ENCODE data around the gene FMO5. TPM values are rescaled to one million over a fixed set of nuclear protein-coding genes. Genes with fewer than 3 reads are reported as not detected.

FMO5 gene
- polyA plus RNA-seq, 1 donor (not counting 4 experiments of a cell fraction or from before 2014, with no cell fraction given): 0.31 TPM

- dilution Hi-C loops (cut with MboI; ENCODE audit: extremely low pct_ligation_motif_present, low sequenced_read_pairs): no loop called here
- Histone ChIP-seq H3K36me3 (ENCODE audit: control insufficient read depth in 2 of 2, extremely low read depth in 1 of 2, insufficient read depth in 2 of 2, low read length in 2 of 2) (peaks cover 9 to 22% of the 10 kb centered on the region in 2 experiments), H3K9ac (ENCODE audit: control insufficient read depth, extremely low read depth, insufficient read depth, low read length) (no peak overlapping the region), H3K4me2 (ENCODE audit: control insufficient read depth, extremely low read depth, insufficient read depth, low read depth, low read length) (no peak overlapping the region), H3K9me1 (ENCODE audit: control insufficient read depth, extremely low read depth, insufficient read depth, low read length) (no peaks in the 10 kb centered on the region), H3K27ac (ENCODE audit: control insufficient read depth, insufficient read depth, low read length) (no peak overlapping the region), H3K79me2 (ENCODE audit: control insufficient read depth, insufficient read depth, low read length) (no peaks in the 10 kb centered on the region), H2AFZ (ENCODE audit: control insufficient read depth, low read length) (no peak overlapping the region), H3K4me3 (ENCODE audit: control insufficient read depth in 2 of 3, extremely low read depth in 1 of 3, insufficient read depth in 2 of 3, low read depth in 1 of 3, low read length in 3 of 3) (no peak overlapping the region), H4K20me1 (ENCODE audit: control insufficient read depth, extremely low read depth, insufficient read depth, low read length) (no peaks in the 10 kb centered on the region), H3K4me1 (ENCODE audit: control insufficient read depth, extremely low read depth, insufficient read depth, low read length) (peaks cover 9% of the 10 kb centered on the region), H3K9me3 (ENCODE audit: control insufficient read depth, low read depth, low read length) (no peaks in the 10 kb centered on the region), H3K27me3 (ENCODE audit: control insufficient read depth, extremely low read depth, insufficient read depth, low read length) (no peaks in the 10 kb centered on the region)
- no peak for DNase-seq (ENCODE audit: low read depth, low spot score)
- FAIRE-seq: no peak
- TF ChIP-seq CTCF (optimal IDR thresholded peaks at IDR 0.05 in 1 of 3, IDR thresholded peaks at IDR 0.05 in 1 of 3, conservative IDR thresholded peaks at IDR 0.05 in 1 of 3; ENCODE audit: extremely low read depth in 1 of 3, insufficient read depth in 2 of 3, low read length in 3 of 3) (no peak), EZH2 (IDR thresholded peaks at IDR 0.05; ENCODE audit: low read length) (no peak)
Measured at GRCh38 chr1:147264158-147264768, 39.1 kb upstream of the FMO5 start.

GRCh38 chr1:147260956-147261355, 35.8 kb upstream of the FMO5 start:
- Histone ChIP-seq H4K20me1 (ENCODE audit: control insufficient read depth, extremely low read depth, insufficient read depth, low read length) (no peaks in the 10 kb centered on the region), H3K4me3 (ENCODE audit: control insufficient read depth in 2 of 3, extremely low read depth in 1 of 3, insufficient read depth in 2 of 3, low read depth in 1 of 3, low read length in 3 of 3) (no peak overlapping the region), H3K79me2 (ENCODE audit: control insufficient read depth, insufficient read depth, low read length) (peaks cover 6% of the 10 kb centered on the region), H3K4me2 (ENCODE audit: control insufficient read depth, extremely low read depth, insufficient read depth, low read depth, low read length) (no peak overlapping the region), H3K9ac (ENCODE audit: control insufficient read depth, extremely low read depth, insufficient read depth, low read length) (no peak overlapping the region), H3K27ac (ENCODE audit: control insufficient read depth, insufficient read depth, low read length) (no peak overlapping the region), H3K9me1 (ENCODE audit: control insufficient read depth, extremely low read depth, insufficient read depth, low read length) (no peaks in the 10 kb centered on the region), H3K9me3 (ENCODE audit: control insufficient read depth, low read depth, low read length) (no peaks in the 10 kb centered on the region), H2AFZ (ENCODE audit: control insufficient read depth, low read length) (no peak overlapping the region), H3K36me3 (ENCODE audit: control insufficient read depth in 2 of 2, extremely low read depth in 1 of 2, insufficient read depth in 2 of 2, low read length in 2 of 2) (peaks cover 3 to 21% of the 10 kb centered on the region in 2 experiments), H3K27me3 (ENCODE audit: control insufficient read depth, extremely low read depth, insufficient read depth, low read length) (no peaks in the 10 kb centered on the region), H3K4me1 (ENCODE audit: control insufficient read depth, extremely low read depth, insufficient read depth, low read length) (peaks cover 9% of the 10 kb centered on the region)
- no peak for DNase-seq (ENCODE audit: low read depth, low spot score)
- FAIRE-seq: no peak
- TF ChIP-seq CTCF (optimal IDR thresholded peaks at IDR 0.05 in 1 of 3, IDR thresholded peaks at IDR 0.05 in 1 of 3, conservative IDR thresholded peaks at IDR 0.05 in 1 of 3; ENCODE audit: extremely low read depth in 1 of 3, insufficient read depth in 2 of 3, low read length in 3 of 3) (no peak), EZH2 (IDR thresholded peaks at IDR 0.05; ENCODE audit: low read length) (no peak)
- dilution Hi-C loops (cut with MboI; ENCODE audit: extremely low pct_ligation_motif_present, low sequenced_read_pairs): no loop called here

All from keratinocyte (primary cell).